Effector memory CD8-positive, alpha-beta T cell (primary cell): Measurements from ENCODE around the gene NHSL2.
A peak's percentile ranks its signal among the peaks of the same experiment; 100 is the strongest.

ENCODE experiments used
- ATAC-seq: fragments of 150-1000 bp; cut with Tn5 transposase; replicated peaks from 2 replicates; pipeline ENCODE4 v1.10.0; 2021; ENCODE audit warnings: mild to moderate bottlenecking, moderate library complexity
- DNase-seq, 3 experiments: peaks; one replicate each; pipeline ENCODE4 v3.0.0; 2021
- H3K27ac Mint-ChIP-seq, 2 donors: one replicate each; pipeline ENCODE4 v1.8.0; 2022; ENCODE audit warnings: mild to moderate bottlenecking in 2 of 2, mixed read lengths in 2 of 2, moderate library complexity in 2 of 2
- H3K27me3 Mint-ChIP-seq, 2 donors: one replicate each; pipeline ENCODE4 v1.8.0; 2022; ENCODE audit warnings: mixed read lengths in 2 of 2
- H3K36me3 Mint-ChIP-seq: one replicate; pipeline ENCODE4 v1.8.0; 2022; ENCODE audit warnings: mild to moderate bottlenecking, moderate library complexity, mixed read lengths; ENCODE audit not compliant: insufficient read depth
- H3K4me1 Mint-ChIP-seq, 2 donors: one replicate each; pipeline ENCODE4 v1.8.0; 2022; ENCODE audit warnings: low read depth in 2 of 2, mixed read lengths in 2 of 2
- H3K4me3 Mint-ChIP-seq, 2 donors: one replicate each; pipeline ENCODE4 v1.8.0; 2022; ENCODE audit warnings: mild to moderate bottlenecking in 2 of 2, mixed read lengths in 2 of 2, moderate library complexity in 2 of 2
- H3K9me3 Mint-ChIP-seq, 2 donors: one replicate each; pipeline ENCODE4 v1.8.0; 2022; ENCODE audit warnings: mixed read lengths in 2 of 2

NHSL2 gene

GRCh38 chrX:71910986-71911730 lies 513 bp downstream of the NHSL2 start:
- DNase-seq (peak; percentile 13 to 19 (median 15)), ATAC-seq (peak; percentile 87)
- Mint-ChIP-seq H3K27ac (no peak overlapping the region), H3K9me3 (no peaks in the 10 kb centered on the region), H3K36me3 (no peaks in the 10 kb centered on the region), H3K4me3 (peak overlapping the region; percentile 61 to 73), H3K4me1 (peaks cover 0 to 7% of the 10 kb centered on the region in 2 donors), H3K27me3 (peaks cover 23 to 43% of the 10 kb centered on the region in 2 donors)

- Mint-ChIP-seq H3K36me3 (no peaks in the 10 kb centered on the region), H3K4me3 (peak overlapping the region; percentile 61 to 73), H3K4me1 (peaks cover 0 to 7% of the 10 kb centered on the region in 2 donors), H3K9me3 (no peaks in the 10 kb centered on the region), H3K27me3 (peaks cover 23 to 42% of the 10 kb centered on the region in 2 donors), H3K27ac (no peak overlapping the region)
- DNase-seq (no peak), ATAC-seq (peak; percentile 18)
Observed at GRCh38 chrX:71911731-71912050, 1.0 kb downstream of the NHSL2 start.

GRCh38 chrX:71912156-71912555 lies 1.5 kb downstream of the NHSL2 start:
- peak overlapping the region; percentile 61 to 73 for H3K4me3 Mint-ChIP-seq
- DNase-seq, result no peak

GRCh38 chrX:71913156-71913950 lies 2.7 kb downstream of the NHSL2 start:
- DNase-seq, result no peak
- Mint-ChIP-seq H3K4me1 (peaks cover 0 to 7% of the 10 kb centered on the region in 2 donors), H3K9me3 (no peaks in the 10 kb centered on the region), H3K27ac (no peak overlapping the region), H3K4me3 (no peak overlapping the region), H3K36me3 (no peaks in the 10 kb centered on the region), H3K27me3 (peaks cover 18 to 38% of the 10 kb centered on the region in 2 donors)
- no peak for ATAC-seq

More at GRCh38 chrX:71912156-71912555, 1.5 kb downstream of the NHSL2 start:
- no peak for ATAC-seq
- Mint-ChIP-seq H3K36me3 (no peaks in the 10 kb centered on the region), H3K4me1 (peaks cover 0 to 7% of the 10 kb centered on the region in 2 donors), H3K27me3 (peaks cover 21 to 43% of the 10 kb centered on the region in 2 donors), H3K27ac (no peak overlapping the region), H3K9me3 (no peaks in the 10 kb centered on the region)

GRCh38 chrX:71917621-71918343 lies 7.1 kb downstream of the NHSL2 start:
- Mint-ChIP-seq H3K4me3 (no peak overlapping the region), H3K9me3 (no peaks in the 10 kb centered on the region), H3K27ac (no peak overlapping the region), H3K36me3 (no peaks in the 10 kb centered on the region), H3K4me1 (no peaks in the 10 kb centered on the region), H3K27me3 (peaks cover 6 to 22% of the 10 kb centered on the region in 2 donors)
- ATAC-seq, result no peak
- DNase-seq, result no peak

- Mint-ChIP-seq H3K27ac (no peak overlapping the region), H3K36me3 (no peaks in the 10 kb centered on the region), H3K4me1 (no peaks in the 10 kb centered on the region), H3K4me3 (no peak overlapping the region), H3K9me3 (no peaks in the 10 kb centered on the region), H3K27me3 (peaks cover 6 to 9% of the 10 kb centered on the region in 2 donors)
- DNase-seq, result no peak
- no peak for ATAC-seq
Observed at GRCh38 chrX:71919431-71919830, 8.8 kb downstream of the NHSL2 start.

- DNase-seq (no peak), ATAC-seq (no peak)
- Mint-ChIP-seq H3K27me3 (peaks cover 6 to 9% of the 10 kb centered on the region in 2 donors), H3K27ac (no peak overlapping the region), H3K4me3 (no peak overlapping the region), H3K36me3 (no peaks in the 10 kb centered on the region), H3K9me3 (no peaks in the 10 kb centered on the region), H3K4me1 (no peaks in the 10 kb centered on the region)
Observed at GRCh38 chrX:71919886-71920285, 9.2 kb downstream of the NHSL2 start.

GRCh38 chrX:71922686-71923085 lies 12.0 kb downstream of the NHSL2 start:
- Mint-ChIP-seq H3K27ac (peak overlapping the region in 1 of 2 donors; percentile 75), H3K27me3 (peaks cover under 1 to 2% of the 10 kb centered on the region in 2 donors), H3K4me3 (no peak overlapping the region), H3K4me1 (no peaks in the 10 kb centered on the region), H3K9me3 (no peaks in the 10 kb centered on the region), H3K36me3 (no peaks in the 10 kb centered on the region)
- ATAC-seq, result no peak
- no peak for DNase-seq

- Mint-ChIP-seq H3K4me3 (no peak overlapping the region), H3K9me3 (no peaks in the 10 kb centered on the region), H3K36me3 (no peaks in the 10 kb centered on the region), H3K27me3 (no peaks in the 10 kb centered on the region), H3K4me1 (no peaks in the 10 kb centered on the region), H3K27ac (peak overlapping the region in 1 of 2 donors; percentile 27)
- no peak for ATAC-seq
- no peak for DNase-seq
Observed at GRCh38 chrX:71923516-71923915, 12.9 kb downstream of the NHSL2 start.

GRCh38 chrX:71927040-71927439 lies 16.4 kb downstream of the NHSL2 start:
- Mint-ChIP-seq H3K9me3 (no peaks in the 10 kb centered on the region), H3K27ac (no peak overlapping the region), H3K27me3 (peaks cover 3 to 7% of the 10 kb centered on the region in 2 donors), H3K4me1 (no peaks in the 10 kb centered on the region), H3K36me3 (no peaks in the 10 kb centered on the region), H3K4me3 (no peak overlapping the region)
- no peak for DNase-seq
- ATAC-seq, result no peak

- Mint-ChIP-seq H3K36me3 (no peaks in the 10 kb centered on the region), H3K4me3 (no peak overlapping the region), H3K27ac (no peak overlapping the region), H3K9me3 (no peaks in the 10 kb centered on the region), H3K4me1 (no peaks in the 10 kb centered on the region), H3K27me3 (peaks cover 12 to 13% of the 10 kb centered on the region in 2 donors)
- ATAC-seq (no peak), DNase-seq (no peak)
Observed at GRCh38 chrX:71928856-71929255, 18.2 kb downstream of the NHSL2 start.

GRCh38 chrX:71930298-71930697 lies 19.7 kb downstream of the NHSL2 start:
- Mint-ChIP-seq H3K36me3 (no peaks in the 10 kb centered on the region), H3K27ac (no peak overlapping the region), H3K4me1 (no peaks in the 10 kb centered on the region), H3K9me3 (no peaks in the 10 kb centered on the region), H3K4me3 (no peak overlapping the region), H3K27me3 (peaks cover 21 to 28% of the 10 kb centered on the region in 2 donors)
- DNase-seq (no peak), ATAC-seq (no peak)

GRCh38 chrX:71935476-71935875 lies 24.8 kb downstream of the NHSL2 start:
- Mint-ChIP-seq H3K27me3 (peaks cover 22 to 31% of the 10 kb centered on the region in 2 donors), H3K4me1 (no peaks in the 10 kb centered on the region), H3K9me3 (no peaks in the 10 kb centered on the region), H3K4me3 (no peak overlapping the region), H3K36me3 (no peaks in the 10 kb centered on the region), H3K27ac (no peak overlapping the region)
- no peak for ATAC-seq
- no peak for DNase-seq
